Astrocyte of the spinal cord (primary cell): Measurements from ENCODE around the gene GPR84.

Experiments
- DNase-seq: peaks from one replicate; pipeline ENCODE4 v3.0.0; 2011; ENCODE audit warnings: low read depth, low spot score
- H3K4me3 ChIP-seq: 2 replicates; pipeline ENCODE4 v1.5.1; 2011; ENCODE audit warnings: low read depth, mild to moderate bottlenecking, low read length, moderate library complexity
- in situ Hi-C: cut with HindIII; loops from 2 replicates; pipeline ENCODE4 v1.10.0; 2017; ENCODE audit warnings: low sequenced_read_pairs
- TF ChIP-seq, protein P1 (sequence below): IDR thresholded peaks from 2 replicates; pipeline ENCODE4 v1.5.1; 2012; ENCODE audit warnings: low read depth, mild to moderate bottlenecking, low read length, inconsistent platforms

The GPR84 gene

DNA sequence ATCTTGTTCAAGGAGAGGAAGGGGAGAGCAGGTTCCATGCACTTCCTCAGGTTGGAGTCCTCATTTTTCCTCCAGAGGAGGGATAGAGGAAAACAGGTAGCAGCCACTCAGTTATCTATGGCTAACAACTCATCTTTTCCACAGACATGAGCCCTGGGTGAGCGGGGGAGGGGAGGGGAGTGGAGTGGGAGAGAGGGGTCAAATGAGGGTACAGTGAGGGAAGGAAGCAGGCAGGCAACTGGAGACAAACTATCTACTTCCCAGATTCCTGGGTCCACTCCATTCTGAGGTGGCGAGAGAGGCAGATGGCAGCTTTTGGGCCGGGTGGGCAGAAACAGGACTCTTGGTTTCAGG is 22.8 kb upstream of the GPR84 start:
- TF ChIP-seq, protein P1, sequence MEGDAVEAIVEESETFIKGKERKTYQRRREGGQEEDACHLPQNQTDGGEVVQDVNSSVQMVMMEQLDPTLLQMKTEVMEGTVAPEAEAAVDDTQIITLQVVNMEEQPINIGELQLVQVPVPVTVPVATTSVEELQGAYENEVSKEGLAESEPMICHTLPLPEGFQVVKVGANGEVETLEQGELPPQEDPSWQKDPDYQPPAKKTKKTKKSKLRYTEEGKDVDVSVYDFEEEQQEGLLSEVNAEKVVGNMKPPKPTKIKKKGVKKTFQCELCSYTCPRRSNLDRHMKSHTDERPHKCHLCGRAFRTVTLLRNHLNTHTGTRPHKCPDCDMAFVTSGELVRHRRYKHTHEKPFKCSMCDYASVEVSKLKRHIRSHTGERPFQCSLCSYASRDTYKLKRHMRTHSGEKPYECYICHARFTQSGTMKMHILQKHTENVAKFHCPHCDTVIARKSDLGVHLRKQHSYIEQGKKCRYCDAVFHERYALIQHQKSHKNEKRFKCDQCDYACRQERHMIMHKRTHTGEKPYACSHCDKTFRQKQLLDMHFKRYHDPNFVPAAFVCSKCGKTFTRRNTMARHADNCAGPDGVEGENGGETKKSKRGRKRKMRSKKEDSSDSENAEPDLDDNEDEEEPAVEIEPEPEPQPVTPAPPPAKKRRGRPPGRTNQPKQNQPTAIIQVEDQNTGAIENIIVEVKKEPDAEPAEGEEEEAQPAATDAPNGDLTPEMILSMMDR = no peak
- DNase-seq = no peak
- H3K4me3 ChIP-seq = no peak overlapping the region
- in situ Hi-C loops = no loop called here

DNA sequence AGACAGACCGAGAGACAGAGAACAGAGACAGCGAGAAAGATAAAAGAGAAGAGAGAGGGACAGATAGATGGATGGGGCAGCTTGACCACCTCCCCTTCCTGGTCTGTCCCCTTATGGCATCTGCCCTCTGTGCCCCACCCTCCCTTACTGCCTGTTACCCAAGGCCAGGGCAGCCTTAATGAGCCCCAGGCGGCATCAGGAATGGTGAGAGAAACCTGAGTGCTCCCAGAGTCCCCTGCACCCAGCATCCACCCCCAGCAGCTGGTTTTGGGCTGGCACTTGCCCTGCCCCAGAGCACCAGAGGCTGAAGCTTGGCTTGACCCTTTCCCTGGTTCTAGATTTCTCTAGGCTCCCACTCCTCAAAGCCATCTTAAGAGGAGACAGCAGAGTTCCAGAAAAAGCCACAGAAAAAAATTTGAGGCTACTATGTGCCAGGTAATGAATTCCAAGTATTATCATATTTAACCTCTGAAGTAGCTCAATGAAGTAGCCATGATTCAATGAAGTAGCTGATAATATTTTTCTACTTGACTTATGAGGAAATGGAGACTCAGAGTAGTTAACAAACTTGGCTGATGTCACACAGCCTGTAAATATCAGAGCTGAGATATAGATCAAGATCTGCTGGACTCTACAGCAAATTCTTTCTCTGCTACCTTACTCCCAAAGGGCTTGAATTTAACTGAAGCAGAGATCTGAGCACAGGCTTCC is 22.3 kb upstream of the GPR84 start:
- TF ChIP-seq, protein P1 = no peak
- DNase-seq = no peak
- H3K4me3 ChIP-seq = no peak overlapping the region
- in situ Hi-C loops = no loop called here

DNA sequence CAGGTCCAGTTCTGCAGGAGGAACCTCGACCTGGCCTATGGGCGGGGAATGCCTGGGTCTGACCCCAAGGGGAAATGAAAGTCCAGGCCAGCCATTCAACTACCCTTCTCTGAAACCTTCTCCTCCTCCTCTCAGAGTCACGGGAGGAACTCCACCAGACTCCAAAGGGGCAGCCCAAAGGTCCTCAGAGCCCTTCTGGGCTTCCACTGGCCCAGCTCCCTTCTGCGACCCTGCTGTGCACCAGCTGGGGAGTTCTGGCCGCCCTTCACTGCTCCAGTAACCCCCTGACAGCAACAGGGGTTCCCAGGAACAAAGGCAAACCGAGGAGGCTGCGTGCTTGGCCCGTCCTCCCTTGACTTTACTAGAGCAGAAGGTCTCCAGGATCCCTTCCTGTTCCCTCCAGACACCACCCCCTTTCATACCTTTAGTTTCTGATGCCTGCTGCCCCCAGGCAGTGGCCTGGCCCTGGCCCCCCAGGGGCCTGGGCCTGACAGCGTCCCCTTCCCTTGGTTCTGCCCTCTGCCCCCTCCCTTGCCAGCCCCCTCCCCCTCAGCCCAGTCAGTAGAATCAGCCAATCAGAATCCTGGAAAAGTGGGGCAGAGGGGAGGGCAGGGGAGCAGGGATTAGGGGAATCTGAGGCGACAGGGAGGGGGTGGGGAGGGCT is 21.1 kb upstream of the GPR84 start:
- TF ChIP-seq, protein P1 = no peak
- no peak overlapping the region for H3K4me3 ChIP-seq
- in situ Hi-C loops = no loop called here
- DNase-seq = no peak

DNA sequence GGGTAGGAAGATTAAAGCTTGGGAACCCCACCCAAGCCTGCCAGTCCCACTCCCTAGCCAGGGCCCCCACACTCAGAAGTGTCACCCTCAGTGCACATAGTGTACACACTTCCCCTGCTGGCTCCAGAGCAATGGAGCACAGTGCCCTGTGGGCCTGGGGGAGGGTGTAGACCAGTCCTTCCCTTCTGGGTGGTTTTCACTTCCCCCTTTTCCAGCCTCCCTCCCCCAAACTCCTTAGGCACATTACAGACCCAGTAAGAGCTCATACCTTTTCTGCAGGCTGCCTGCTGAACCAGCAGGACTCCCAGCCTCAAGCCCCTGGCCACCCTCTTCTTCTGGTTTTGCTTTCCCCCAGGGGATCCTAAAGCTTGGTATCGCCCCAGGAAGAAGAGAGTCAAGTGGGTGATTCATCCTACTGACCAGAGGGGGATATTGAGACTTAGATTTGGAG is 20.3 kb upstream of the GPR84 start, which contains the start of gene ZNF385A:
Gene ZNF385A (minus strand): TSS at position 143 of the 451 bp plus-strand sequence. CDS start 219 bp downstream, outside the sequence.
- TF ChIP-seq, protein P1 = no peak
- in situ Hi-C loops = no loop called here
- no peak for DNase-seq
- H3K4me3 ChIP-seq = no peak within 1 kb of the TSS

DNA sequence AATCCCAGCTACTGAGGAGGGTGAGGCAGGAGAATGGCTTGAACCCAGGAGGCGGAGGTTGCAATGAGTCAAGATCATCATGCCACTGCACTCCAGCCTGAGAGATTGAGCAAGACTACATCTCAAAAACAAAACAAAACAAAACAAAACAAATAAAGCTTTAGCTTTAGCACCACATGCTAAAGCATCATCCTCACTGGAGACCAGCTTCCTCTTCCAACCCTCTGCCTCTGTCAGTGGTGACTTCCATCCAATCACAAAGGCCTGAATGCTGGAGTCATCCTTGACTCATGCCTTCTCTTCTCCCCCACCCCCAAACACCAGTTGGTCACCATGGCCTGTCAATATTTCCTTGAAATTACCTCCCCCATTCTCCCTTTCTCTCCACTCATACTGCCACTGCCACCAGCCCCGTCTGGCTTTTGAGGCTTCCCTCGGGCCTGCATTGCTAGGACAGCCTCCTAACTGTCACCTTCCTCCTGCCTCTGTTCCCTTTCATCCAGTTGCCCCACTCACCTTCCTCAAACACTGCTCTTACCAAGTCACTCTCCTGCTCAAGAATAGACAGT is 18.8 kb upstream of the GPR84 start:
- TF ChIP-seq, protein P1 = no peak
- in situ Hi-C loops = no loop called here
- DNase-seq = peak; percentile 79

DNA sequence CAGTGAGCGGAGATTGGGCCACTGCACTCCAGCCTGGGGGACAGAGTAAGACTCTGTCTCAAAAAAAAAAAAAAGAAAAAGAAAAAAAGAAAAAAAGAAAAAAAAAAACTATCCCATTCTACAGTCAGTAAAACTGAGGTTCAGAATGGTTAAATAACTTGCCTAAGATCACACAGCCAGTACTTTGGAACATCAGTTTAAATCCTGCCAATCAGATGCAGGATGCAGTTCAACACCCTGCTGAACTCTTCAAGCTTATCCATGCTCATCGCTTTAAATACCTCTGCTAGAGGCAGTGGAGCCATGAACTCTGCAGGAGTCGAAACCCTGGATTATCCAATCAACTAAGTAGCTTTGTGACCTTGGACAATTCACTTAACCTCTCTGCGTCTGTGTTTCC is 16.9 kb upstream of the GPR84 start:
- in situ Hi-C loops = no loop called here
- no peak for DNase-seq
- no peak overlapping the region for H3K4me3 ChIP-seq
- TF ChIP-seq, protein P1 = no peak

More for the DNA sequence above, 18.8 kb upstream of the GPR84 start:
- H3K4me3 ChIP-seq = no peak overlapping the region
